ENCODE measurements around the gene PDE5A.
"Not testable (repeated sequence)": the region's sequence is repeated elsewhere in the genome, so short reads cannot be mapped to it uniquely, and the experiment has no call there.

PDE5A gene

GRCh38 chr4:119517361-119518229 lies 111.0 kb downstream of the PDE5A start:
- DNase-seq, result no peak

- no peak for DNase-seq
Observed at GRCh38 chr4:119512398-119512797, 116.2 kb downstream of the PDE5A start.

GRCh38 chr4:119510395-119511149 lies 118.0 kb downstream of the PDE5A start:
- no peak for DNase-seq

GRCh38 chr4:119508281-119508680 lies 120.3 kb downstream of the PDE5A start:
- no peak for DNase-seq

- DNase-seq, result no peak
Observed at GRCh38 chr4:119506806-119507205, 121.8 kb downstream of the PDE5A start.

- DNase-seq, result no peak
Observed at GRCh38 chr4:119504616-119505015, 124.0 kb downstream of the PDE5A start.

GRCh38 chr4:119501740-119502139 lies 126.9 kb downstream of the PDE5A start:
- DNase-seq, result no peak

- DNase-seq, result peak; percentile 73
Observed at GRCh38 chr4:119498527-119498926, 130.1 kb downstream of the PDE5A start.

- DNase-seq, result no peak
Observed at GRCh38 chr4:119493886-119494285, 134.7 kb downstream of the PDE5A start.

- DNase-seq, result no peak
Observed at GRCh38 chr4:119493419-119493818, 135.2 kb downstream of the PDE5A start.

- DNase-seq, result no peak
Observed at GRCh38 chr4:119490335-119490734, 138.3 kb downstream of the PDE5A start.

GRCh38 chr4:119489305-119489704 lies 139.3 kb downstream of the PDE5A start:
- DNase-seq, result no peak

- no peak for DNase-seq
Observed at GRCh38 chr4:119480331-119480730, 148.3 kb downstream of the PDE5A start.

GRCh38 chr4:119479835-119480234 lies 148.8 kb downstream of the PDE5A start:
- DNase-seq, result no peak

- no peak for DNase-seq
Observed at GRCh38 chr4:119479180-119479808, 149.3 kb downstream of the PDE5A start.

- no peak for DNase-seq
Observed at GRCh38 chr4:119478446-119479179, 150.0 kb downstream of the PDE5A start.

GRCh38 chr4:119477412-119478053 lies 151.1 kb downstream of the PDE5A start:
- no peak for DNase-seq

GRCh38 chr4:119471259-119471658 lies 157.3 kb downstream of the PDE5A start:
- no peak for DNase-seq

GRCh38 chr4:119470737-119471063 lies 157.9 kb downstream of the PDE5A start:
- not testable (repeated sequence) for DNase-seq

- DNase-seq, result not testable (repeated sequence)
Observed at GRCh38 chr4:119470021-119470736, 158.4 kb downstream of the PDE5A start.

- DNase-seq, result not testable (repeated sequence)
Observed at GRCh38 chr4:119469039-119469438, 159.6 kb downstream of the PDE5A start.

GRCh38 chr4:119462733-119463132 lies 165.9 kb downstream of the PDE5A start:
- DNase-seq, result not testable (repeated sequence)
